Subcutaneous adipose tissue (tissue), 4 donors: ENCODE results near the gene C3orf70. TPM values are rescaled to one million over a fixed set of nuclear protein-coding genes. Genes with fewer than 3 reads are reported as not detected.

Experiments
- total RNA-seq, 4 donors: library from RNA; depleted of rRNA; stranded (reverse); fragments of >200 nt; gene quantifications; one replicate each; pipeline ENCODE4 v1.1.0, GENCODE V29; 2016
- TF ChIP-seq, protein P1 (sequence below): fragments of 450-650 bp; IDR thresholded peaks from one replicate; pipeline ENCODE4 v1.5.1; 2016; ENCODE audit warnings: low read depth, mild to moderate bottlenecking, control low read depth, antibody characterized with exemption, moderate library complexity

C3orf70 gene
- total RNA-seq, 4 donors from 2014 or later: 0.68 to 4.1 (median 2.3) TPM

DNA sequence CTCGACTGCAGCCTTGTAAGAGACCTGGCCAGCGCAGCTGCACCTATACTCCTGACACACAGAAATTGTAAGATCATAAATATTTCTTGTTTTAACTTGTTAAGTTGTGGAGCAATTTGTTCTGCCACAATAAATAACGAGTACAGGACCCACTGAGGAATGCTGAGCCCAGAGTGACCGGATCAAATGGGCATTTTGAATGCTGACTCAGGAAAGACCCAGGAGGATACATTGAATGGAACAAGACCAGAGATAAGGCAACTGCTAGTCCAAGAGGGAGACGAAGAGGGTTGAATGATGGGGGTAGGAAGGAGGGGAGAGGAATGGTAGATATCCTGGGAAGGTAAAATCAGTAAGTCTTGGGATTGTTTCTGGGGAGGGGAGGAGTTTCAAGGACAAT is 8.9 kb upstream of the C3orf70 start:
- TF ChIP-seq, protein P1, sequence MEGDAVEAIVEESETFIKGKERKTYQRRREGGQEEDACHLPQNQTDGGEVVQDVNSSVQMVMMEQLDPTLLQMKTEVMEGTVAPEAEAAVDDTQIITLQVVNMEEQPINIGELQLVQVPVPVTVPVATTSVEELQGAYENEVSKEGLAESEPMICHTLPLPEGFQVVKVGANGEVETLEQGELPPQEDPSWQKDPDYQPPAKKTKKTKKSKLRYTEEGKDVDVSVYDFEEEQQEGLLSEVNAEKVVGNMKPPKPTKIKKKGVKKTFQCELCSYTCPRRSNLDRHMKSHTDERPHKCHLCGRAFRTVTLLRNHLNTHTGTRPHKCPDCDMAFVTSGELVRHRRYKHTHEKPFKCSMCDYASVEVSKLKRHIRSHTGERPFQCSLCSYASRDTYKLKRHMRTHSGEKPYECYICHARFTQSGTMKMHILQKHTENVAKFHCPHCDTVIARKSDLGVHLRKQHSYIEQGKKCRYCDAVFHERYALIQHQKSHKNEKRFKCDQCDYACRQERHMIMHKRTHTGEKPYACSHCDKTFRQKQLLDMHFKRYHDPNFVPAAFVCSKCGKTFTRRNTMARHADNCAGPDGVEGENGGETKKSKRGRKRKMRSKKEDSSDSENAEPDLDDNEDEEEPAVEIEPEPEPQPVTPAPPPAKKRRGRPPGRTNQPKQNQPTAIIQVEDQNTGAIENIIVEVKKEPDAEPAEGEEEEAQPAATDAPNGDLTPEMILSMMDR: no peak

DNA sequence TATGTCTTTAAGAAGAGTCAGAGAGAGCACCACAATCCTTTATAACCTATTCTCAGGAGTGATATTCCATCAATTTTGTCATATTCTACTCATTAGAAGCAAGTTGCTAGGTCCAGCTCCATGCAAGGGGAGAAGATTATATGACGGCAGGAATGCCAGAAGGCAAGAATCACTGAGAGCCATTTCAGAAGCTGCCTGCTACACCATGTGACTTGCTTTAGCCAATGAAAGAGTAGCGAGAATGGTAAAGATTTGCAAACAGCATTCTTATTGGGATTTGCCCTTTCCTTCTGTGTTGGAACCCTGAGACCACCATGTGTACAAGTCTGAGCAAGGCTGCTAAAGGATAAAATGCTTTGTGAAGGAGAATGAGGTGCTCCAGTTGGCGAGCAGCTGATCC is 4.5 kb upstream of the C3orf70 start:
- TF ChIP-seq, protein P1: no peak

DNA sequence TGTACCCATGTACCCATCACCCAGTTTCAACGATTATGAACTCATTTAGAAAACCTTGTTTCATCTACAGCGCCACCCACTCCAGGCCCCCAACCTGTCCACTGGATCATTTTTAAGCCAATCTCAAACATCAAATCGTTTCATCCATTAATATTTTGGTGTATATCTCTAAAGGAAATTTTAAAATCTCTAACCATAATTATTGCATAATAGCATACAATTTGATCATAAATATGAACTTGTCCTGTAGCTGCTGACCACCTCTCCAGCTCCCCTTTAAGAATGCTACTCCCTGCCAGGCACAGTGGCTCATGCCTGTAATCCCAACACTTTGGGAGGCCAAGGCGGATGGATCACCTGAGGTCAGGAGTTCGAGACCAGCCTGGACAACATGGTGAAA is 2.8 kb upstream of the C3orf70 start:
- TF ChIP-seq, protein P1: no peak

DNA sequence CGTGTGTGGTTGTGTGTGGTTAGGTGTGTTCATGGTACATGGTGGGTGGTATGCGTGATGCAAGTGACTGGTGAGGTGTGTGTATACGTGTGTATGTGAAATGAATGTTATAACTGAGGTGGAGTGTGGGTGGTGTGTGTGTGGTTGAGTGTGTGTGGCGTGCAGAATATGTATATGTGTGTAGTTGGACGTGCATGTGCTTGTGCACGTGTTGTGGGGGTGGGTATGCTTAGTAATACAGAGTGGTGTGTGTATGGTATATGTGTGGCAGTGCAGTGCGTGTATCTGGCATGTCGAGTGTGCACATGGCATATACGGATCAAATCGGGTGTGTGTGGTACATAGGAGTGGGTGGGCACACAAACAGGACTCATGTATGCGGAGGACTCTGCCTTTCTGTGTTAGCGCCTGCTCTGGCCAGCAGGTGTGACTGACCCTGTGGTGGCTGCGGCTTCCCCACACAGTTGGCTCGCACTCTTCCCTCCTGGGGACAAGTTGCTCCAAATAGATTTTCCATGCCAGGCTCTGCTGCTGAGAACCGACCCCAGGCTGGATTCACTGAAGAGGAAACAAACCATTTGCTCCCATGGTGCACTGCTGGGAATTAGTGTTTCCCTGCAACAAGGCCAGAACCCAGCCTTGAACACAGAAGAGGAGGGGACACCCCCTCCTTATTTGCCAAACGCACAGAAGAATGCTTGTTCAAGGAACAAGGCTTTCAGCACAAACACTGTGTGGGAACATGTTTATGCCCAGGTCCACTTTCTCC is 1.2 kb upstream of the C3orf70 start:
- TF ChIP-seq, protein P1: no peak

DNA sequence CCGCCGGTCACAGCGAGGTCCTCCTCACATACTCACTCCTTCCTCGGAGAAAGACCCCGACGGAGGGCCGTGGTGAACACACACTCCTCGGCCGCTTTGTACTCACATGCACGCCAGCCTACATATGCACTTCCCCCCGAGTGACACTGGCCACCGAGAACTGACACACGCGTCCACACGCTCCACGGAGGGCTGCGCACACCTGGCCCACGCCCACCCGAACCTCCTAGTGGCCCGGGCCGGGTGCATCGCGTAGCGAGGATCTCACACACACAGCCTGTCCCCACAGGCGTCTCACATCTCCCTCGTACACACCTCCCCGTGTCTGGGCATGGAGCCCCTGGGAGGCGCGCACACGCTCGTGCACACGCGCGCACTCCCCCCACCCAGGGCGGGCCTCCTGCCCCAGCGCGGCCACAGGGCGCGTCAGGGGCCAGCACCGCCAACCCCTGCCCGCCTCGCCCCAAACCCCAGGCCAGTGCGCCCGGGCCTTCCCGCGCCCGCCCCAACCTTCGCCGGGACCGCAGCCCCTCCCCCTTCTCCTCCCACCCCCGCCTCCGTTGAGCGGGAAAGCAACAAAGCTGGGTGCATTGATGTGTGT is 411 bp upstream of the C3orf70 start:
- TF ChIP-seq, protein P1: no peak

DNA sequence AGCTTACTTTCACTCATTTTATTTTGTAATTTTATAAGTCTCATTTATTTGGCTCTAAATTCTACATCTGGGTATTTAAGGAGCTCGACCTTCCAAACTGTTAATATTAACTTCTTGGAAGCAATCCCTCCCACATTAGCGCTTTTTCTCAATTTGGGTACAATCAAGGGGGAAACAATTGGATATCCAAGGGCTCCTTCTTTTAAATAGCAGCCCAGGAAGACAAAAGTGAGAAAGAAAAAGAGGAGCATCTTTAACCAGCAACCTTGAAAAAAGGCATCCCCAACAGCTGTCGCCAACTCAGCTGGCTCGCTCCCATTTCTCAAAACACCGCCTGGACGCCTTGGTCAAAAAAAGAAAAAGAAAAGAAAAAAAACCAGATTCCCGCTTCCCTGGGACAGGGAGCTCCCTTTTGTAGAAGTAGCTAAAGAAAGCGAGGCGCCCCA is 873 bp downstream of the C3orf70 start:
- TF ChIP-seq, protein P1: no peak

DNA sequence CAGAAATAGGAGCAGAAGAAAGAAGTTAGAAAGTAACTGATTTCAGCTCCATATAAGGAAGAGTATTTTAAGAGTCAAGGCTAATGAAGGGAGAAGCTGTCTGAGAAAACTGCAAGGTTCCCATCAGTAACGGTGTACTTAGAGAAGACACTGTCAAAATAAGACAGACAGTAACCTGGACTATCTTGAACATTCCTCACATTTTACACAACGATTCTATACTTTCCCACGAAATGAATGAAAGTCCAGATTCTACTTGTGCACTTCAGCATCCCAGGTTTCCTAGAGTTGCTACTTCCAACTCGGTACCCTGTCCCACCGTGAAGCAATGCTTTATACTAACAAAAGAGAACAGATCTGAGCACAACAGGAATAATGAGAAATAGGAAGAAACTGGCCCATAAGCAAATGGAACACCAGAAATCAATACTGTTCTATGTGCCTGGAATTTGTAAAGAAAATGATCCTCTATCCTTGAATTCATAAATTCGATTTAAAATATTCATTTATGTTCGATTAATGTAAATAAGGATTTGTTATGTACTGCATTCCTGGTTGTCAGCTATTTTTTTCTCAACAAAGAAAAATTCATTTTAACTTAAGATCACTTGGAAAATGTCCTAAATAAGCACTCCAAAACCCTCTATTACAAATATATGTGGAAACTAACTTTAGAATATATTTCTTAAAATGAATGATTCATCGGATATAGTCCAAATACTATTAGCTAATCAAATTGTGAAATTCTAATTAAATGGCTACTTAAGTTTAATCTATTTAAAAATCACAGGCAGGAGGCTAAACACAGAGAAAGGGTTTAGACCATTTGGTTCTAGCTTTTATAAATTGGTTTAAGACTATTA is 1.5 kb downstream of the C3orf70 start:
- TF ChIP-seq, protein P1: no peak
